ENCODE data around the gene SDC3. TPM values are rescaled to one million over a fixed set of nuclear protein-coding genes. Genes with fewer than 3 reads are reported as not detected.

The SDC3 gene
- total and polyA plus RNA-seq, 10 of the 15 experiments (the other 5 are each of a cell fraction or from before 2014, with no cell fraction given), result under 0.01 to 0.46 (median 0.07) TPM; not detected in 2

DNA sequence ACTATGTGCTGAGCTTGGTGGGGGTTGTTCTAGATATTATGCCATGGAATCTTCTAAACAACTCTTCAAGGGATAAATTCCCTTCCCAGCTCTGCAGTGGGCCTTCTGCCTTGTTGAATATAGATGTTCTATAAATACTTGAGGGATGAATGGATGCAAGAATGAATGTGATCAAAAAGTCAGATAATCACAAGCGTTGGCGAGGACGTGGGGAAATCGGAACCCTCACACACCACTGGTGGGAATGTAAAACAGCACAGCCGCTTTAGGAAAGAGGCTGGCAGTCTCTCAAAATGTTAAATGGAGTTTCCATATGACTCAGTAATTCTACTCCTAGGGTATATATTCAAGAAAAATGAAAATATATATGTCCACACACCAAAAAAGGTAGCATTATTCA lies 19.0 kb downstream of the SDC3 start:
- BruUV-seq (replicated peaks), result no TSS peak
- POLR2A ChIA-PET, result no interaction called here
- Histone ChIP-seq H3K27me3 (replicated peaks in 1 of 2; ENCODE audit: control insufficient read depth in 2 of 2, insufficient read depth in 2 of 2, low read length in 1 of 2) (no peaks in the 10 kb centered on the region; a peak in 1 of 4 replicates), H3K4me3 (no peak overlapping the region), H3K79me2 (ENCODE audit: control insufficient read depth, insufficient read depth, low read length) (no peaks in the 10 kb centered on the region), H3K27ac (ENCODE audit: control insufficient read depth, insufficient read depth) (no peak overlapping the region), H4K20me1 (ENCODE audit: control insufficient read depth, insufficient read depth) (no peaks in the 10 kb centered on the region; the same call in 1 of the 2 replicates), H3K9ac (ENCODE audit: control insufficient read depth, insufficient read depth, low read length) (no peak overlapping the region), H3K4me2 (ENCODE audit: control insufficient read depth, insufficient read depth) (no peak overlapping the region), H2AFZ (ENCODE audit: control insufficient read depth, low read depth, low read length) (no peak overlapping the region), H3K36me3 (ENCODE audit: control insufficient read depth in 2 of 2, insufficient read depth in 2 of 2, low read length in 1 of 2) (no peaks in the 10 kb centered on the region), H3K9me3 (replicated peaks; ENCODE audit: control insufficient read depth, insufficient read depth, low read length) (no peaks in the 10 kb centered on the region), H3K4me1 (ENCODE audit: control insufficient read depth, insufficient read depth, low read length) (no peaks in the 10 kb centered on the region)
- no peak for TF ChIP-seq NFIC (IDR thresholded peaks at IDR 0.05; ENCODE audit: low read depth, low read length)
- TF ChIP-seq NR2C2 (IDR thresholded peaks at IDR 0.05; ENCODE audit: borderline replicate concordance, control insufficient read depth, insufficient read length, low read depth), result no peak
- no peak for TF ChIP-seq POLR2AphosphoS2 (IDR thresholded peaks at IDR 0.05; ENCODE audit: low read depth, low read length)
- no peak for TF ChIP-seq SMARCA5 (IDR thresholded peaks at IDR 0.05)
- TF ChIP-seq BMI1 (IDR thresholded peaks at IDR 0.05; ENCODE audit: borderline replicate concordance), result no peak
- no peak for TF ChIP-seq CREB1 (IDR thresholded peaks at IDR 0.05; ENCODE audit: low read depth)
- TF ChIP-seq CHD1 (IDR thresholded peaks at IDR 0.05; ENCODE audit: low read depth, low read length), result no peak
- intact Hi-C loops (cut with micrococcal nuclease; ENCODE audit: unreplicated experiment), result no loop called here
- WGBS (ENCODE audit: insufficient coverage, insufficient replicate concordance, low lambda C conversion rate, missing lambda C conversion rate), result 41% methylated on average over 5 of the region's 5 CpGs
- DNase-seq (ENCODE audit: low read depth, low spot score), result no peak
- RAD21 ChIA-PET (ENCODE audit: unreplicated experiment), result no interaction called here
- ATAC-seq, result no peak
- SMC1A ChIA-PET (ENCODE audit: uncharacterized antibody, unreplicated experiment), result interaction anchor here (1.2 kb wide), 1 partner anchor 15 kb away, joined by 3 read pairs; no protein-coding TSS in a partner anchor
- in situ Hi-C loops (cut with MboI), result no loop called here
- FAIRE-seq, result no peak
- CTCF ChIA-PET, result no interaction called here

DNA sequence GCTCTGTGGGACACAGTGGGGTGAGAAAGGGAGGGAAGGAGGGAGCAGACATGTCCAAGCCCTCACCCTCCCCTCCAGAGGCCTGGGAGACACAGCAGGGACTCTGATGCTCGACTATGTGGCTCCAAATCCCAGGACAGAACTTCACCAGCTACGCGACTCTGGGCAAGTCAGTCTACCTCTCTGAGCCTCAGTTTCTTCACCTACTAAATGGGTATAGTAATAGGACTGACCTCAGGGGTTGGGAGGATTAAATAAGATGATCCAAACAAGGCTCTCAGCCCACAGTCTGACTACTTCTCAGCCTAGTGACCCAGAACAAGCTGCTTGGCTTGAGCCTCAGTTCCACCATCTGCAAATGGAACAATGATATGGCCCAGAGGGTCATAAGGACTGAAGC lies 19.6 kb downstream of the SDC3 start:
- no TSS peak for BruUV-seq (replicated peaks)
- Histone ChIP-seq H3K27ac (ENCODE audit: control insufficient read depth, insufficient read depth) (no peak overlapping the region), H3K9me3 (replicated peaks; ENCODE audit: control insufficient read depth, insufficient read depth, low read length) (no peaks in the 10 kb centered on the region), H3K79me2 (ENCODE audit: control insufficient read depth, insufficient read depth, low read length) (no peaks in the 10 kb centered on the region), H3K4me3 (no peak overlapping the region), H2AFZ (ENCODE audit: control insufficient read depth, low read depth, low read length) (no peak overlapping the region), H3K36me3 (ENCODE audit: control insufficient read depth in 2 of 2, insufficient read depth in 2 of 2, low read length in 1 of 2) (no peaks in the 10 kb centered on the region), H3K27me3 (replicated peaks in 1 of 2; ENCODE audit: control insufficient read depth in 2 of 2, insufficient read depth in 2 of 2, low read length in 1 of 2) (no peaks in the 10 kb centered on the region; a peak in 1 of 4 replicates), H3K4me2 (ENCODE audit: control insufficient read depth, insufficient read depth) (no peak overlapping the region), H3K9ac (ENCODE audit: control insufficient read depth, insufficient read depth, low read length) (no peak overlapping the region), H3K4me1 (ENCODE audit: control insufficient read depth, insufficient read depth, low read length) (no peaks in the 10 kb centered on the region), H4K20me1 (ENCODE audit: control insufficient read depth, insufficient read depth) (no peaks in the 10 kb centered on the region; the same call in 1 of the 2 replicates)
- SMC1A ChIA-PET (ENCODE audit: uncharacterized antibody, unreplicated experiment), result interaction anchor here (1.2 kb wide), 1 partner anchor 15 kb away, joined by 3 read pairs; no protein-coding TSS in a partner anchor
- RAD21 ChIA-PET (ENCODE audit: unreplicated experiment), result interaction anchor here (1.0 kb wide), 1 partner anchor 22 kb away, joined by 3 read pairs; no protein-coding TSS in a partner anchor
- ATAC-seq (no peak), FAIRE-seq (no peak), DNase-seq (ENCODE audit: low read depth, low spot score) (no peak)
- POLR2A ChIA-PET, result no interaction called here
- in situ Hi-C loops (cut with MboI) (no loop called here), intact Hi-C loops (cut with micrococcal nuclease; ENCODE audit: unreplicated experiment) (no loop called here)
- CTCF ChIA-PET, result interaction anchor here (1.0 kb wide), 1 partner anchor 109 kb away, joined by 3 read pairs; no protein-coding TSS in a partner anchor
- WGBS (ENCODE audit: insufficient coverage, insufficient replicate concordance, low lambda C conversion rate, missing lambda C conversion rate), result 65% methylated on average over 3 of the region's 3 CpGs
- TF ChIP-seq, protein P1, sequence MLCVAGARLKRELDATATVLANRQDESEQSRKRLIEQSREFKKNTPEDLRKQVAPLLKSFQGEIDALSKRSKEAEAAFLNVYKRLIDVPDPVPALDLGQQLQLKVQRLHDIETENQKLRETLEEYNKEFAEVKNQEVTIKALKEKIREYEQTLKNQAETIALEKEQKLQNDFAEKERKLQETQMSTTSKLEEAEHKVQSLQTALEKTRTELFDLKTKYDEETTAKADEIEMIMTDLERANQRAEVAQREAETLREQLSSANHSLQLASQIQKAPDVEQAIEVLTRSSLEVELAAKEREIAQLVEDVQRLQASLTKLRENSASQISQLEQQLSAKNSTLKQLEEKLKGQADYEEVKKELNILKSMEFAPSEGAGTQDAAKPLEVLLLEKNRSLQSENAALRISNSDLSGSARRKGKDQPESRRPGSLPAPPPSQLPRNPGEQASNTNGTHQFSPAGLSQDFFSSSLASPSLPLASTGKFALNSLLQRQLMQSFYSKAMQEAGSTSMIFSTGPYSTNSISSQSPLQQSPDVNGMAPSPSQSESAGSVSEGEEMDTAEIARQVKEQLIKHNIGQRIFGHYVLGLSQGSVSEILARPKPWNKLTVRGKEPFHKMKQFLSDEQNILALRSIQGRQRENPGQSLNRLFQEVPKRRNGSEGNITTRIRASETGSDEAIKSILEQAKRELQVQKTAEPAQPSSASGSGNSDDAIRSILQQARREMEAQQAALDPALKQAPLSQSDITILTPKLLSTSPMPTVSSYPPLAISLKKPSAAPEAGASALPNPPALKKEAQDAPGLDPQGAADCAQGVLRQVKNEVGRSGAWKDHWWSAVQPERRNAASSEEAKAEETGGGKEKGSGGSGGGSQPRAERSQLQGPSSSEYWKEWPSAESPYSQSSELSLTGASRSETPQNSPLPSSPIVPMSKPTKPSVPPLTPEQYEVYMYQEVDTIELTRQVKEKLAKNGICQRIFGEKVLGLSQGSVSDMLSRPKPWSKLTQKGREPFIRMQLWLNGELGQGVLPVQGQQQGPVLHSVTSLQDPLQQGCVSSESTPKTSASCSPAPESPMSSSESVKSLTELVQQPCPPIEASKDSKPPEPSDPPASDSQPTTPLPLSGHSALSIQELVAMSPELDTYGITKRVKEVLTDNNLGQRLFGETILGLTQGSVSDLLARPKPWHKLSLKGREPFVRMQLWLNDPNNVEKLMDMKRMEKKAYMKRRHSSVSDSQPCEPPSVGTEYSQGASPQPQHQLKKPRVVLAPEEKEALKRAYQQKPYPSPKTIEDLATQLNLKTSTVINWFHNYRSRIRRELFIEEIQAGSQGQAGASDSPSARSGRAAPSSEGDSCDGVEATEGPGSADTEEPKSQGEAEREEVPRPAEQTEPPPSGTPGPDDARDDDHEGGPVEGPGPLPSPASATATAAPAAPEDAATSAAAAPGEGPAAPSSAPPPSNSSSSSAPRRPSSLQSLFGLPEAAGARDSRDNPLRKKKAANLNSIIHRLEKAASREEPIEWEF (IDR thresholded peaks at IDR 0.05; ENCODE audit: insufficient replicate concordance, low read depth, low read length), result no peak
- TF ChIP-seq FOS (IDR thresholded peaks at IDR 0.05; ENCODE audit: borderline replicate concordance, extremely low read depth, insufficient read length), result no peak
- TF ChIP-seq, protein P2, sequence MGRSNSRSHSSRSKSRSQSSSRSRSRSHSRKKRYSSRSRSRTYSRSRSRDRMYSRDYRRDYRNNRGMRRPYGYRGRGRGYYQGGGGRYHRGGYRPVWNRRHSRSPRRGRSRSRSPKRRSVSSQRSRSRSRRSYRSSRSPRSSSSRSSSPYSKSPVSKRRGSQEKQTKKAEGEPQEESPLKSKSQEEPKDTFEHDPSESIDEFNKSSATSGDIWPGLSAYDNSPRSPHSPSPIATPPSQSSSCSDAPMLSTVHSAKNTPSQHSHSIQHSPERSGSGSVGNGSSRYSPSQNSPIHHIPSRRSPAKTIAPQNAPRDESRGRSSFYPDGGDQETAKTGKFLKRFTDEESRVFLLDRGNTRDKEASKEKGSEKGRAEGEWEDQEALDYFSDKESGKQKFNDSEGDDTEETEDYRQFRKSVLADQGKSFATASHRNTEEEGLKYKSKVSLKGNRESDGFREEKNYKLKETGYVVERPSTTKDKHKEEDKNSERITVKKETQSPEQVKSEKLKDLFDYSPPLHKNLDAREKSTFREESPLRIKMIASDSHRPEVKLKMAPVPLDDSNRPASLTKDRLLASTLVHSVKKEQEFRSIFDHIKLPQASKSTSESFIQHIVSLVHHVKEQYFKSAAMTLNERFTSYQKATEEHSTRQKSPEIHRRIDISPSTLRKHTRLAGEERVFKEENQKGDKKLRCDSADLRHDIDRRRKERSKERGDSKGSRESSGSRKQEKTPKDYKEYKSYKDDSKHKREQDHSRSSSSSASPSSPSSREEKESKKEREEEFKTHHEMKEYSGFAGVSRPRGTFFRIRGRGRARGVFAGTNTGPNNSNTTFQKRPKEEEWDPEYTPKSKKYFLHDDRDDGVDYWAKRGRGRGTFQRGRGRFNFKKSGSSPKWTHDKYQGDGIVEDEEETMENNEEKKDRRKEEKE (IDR thresholded peaks at IDR 0.05), result no peak
